ENCODE data around the gene PHF11. TPM values are rescaled to one million over a fixed set of nuclear protein-coding genes. Genes with fewer than 3 reads are reported as not detected.
A peak's percentile ranks its signal among the peaks of the same experiment; 100 is the strongest.

Gene PHF11
- total RNA-seq, 4 donors from 2014 or later, result 12.9 to 31.3 (median 19.6) TPM

- Histone ChIP-seq H3K27ac (peak overlapping the region in 1 of 4 donors; percentile 28), H3K4me1 (no peaks in the 10 kb centered on the region), H3K36me3 (peaks cover 0 to 90% (median 0%) of the 10 kb centered on the region in 3 donors), H3K4me3 (no peak overlapping the region), H3K27me3 (no peaks in the 10 kb centered on the region), H3K9me3 (no peaks in the 10 kb centered on the region)
- no peak for TF ChIP-seq POLR2A (IDR thresholded peaks at IDR 0.05)
- no peak for TF ChIP-seq CTCF (IDR thresholded peaks at IDR 0.05)
- no peak for DNase-seq
- intact Hi-C loops (cut with DNase I), result no loop called here
- WGBS, 2 donors, result 83 to 89% methylated on average over 7 to 10 of the region's 10 CpGs
Measured at GRCh38 chr13:49550942-49551644, 55.3 kb downstream of the PHF11 start.

- peaks cover 0 to 87% (median 0%) of the 10 kb centered on the region in 3 donors for H3K36me3 ChIP-seq
- no peak for DNase-seq
- no peak overlapping the region for H3K4me3 ChIP-seq
- no peak for TF ChIP-seq POLR2A (IDR thresholded peaks at IDR 0.05)
- no peak for TF ChIP-seq CTCF (IDR thresholded peaks at IDR 0.05)
- H3K9me3 ChIP-seq, result no peaks in the 10 kb centered on the region
- no peak overlapping the region for H3K27ac ChIP-seq
- no peaks in the 10 kb centered on the region for H3K27me3 ChIP-seq
- intact Hi-C loops (cut with DNase I), result no loop called here
- 92% methylated on average over 2 of the region's 2 CpGs for WGBS, 2 donors
- no peaks in the 10 kb centered on the region for H3K4me1 ChIP-seq
Measured at GRCh38 chr13:49553888-49554287, 58.1 kb downstream of the PHF11 start.

GRCh38 chr13:49554387-49554786, 58.6 kb downstream of the PHF11 start:
- H3K36me3 ChIP-seq, result peaks cover 0 to 87% (median 0%) of the 10 kb centered on the region in 3 donors
- 79 to 89% methylated on average over 8 to 10 of the region's 11 CpGs for WGBS, 2 donors
- no peaks in the 10 kb centered on the region for H3K27me3 ChIP-seq
- no peak overlapping the region for H3K27ac ChIP-seq
- TF ChIP-seq CTCF (IDR thresholded peaks at IDR 0.05), result no peak
- no peak for TF ChIP-seq POLR2A (IDR thresholded peaks at IDR 0.05)
- intact Hi-C loops (cut with DNase I), result no loop called here
- H3K4me1 ChIP-seq, result no peaks in the 10 kb centered on the region
- DNase-seq, result no peak
- H3K4me3 ChIP-seq, result no peak overlapping the region
- H3K9me3 ChIP-seq, result no peaks in the 10 kb centered on the region

DNA sequence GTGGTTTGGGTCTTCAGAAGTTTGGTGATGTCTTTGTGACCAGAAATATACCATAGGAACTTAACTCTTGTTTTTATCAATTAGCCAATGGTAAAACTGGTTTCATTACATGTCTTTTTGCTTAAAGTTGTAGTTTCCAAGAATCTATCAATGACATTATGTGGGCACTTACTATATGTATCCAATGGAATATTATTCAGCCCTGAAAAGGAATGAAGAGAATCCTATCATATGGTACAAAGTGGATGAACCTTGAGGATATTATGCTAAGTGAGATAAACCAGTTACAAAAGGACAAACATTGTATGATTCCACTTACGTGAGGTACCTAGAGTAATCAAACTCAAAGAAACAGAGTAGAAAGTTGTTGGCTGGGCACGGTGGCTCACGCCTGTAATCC, 63.3 kb downstream of the PHF11 start:
- TF ChIP-seq POLR2A (IDR thresholded peaks at IDR 0.05) (no peak), CTCF (IDR thresholded peaks at IDR 0.05) (no peak)
- H3K27me3 ChIP-seq, result no peaks in the 10 kb centered on the region
- no peak overlapping the region for H3K4me3 ChIP-seq
- 95 to 96% methylated on average over 3 of the region's 3 CpGs for WGBS, 2 donors
- H3K27ac ChIP-seq, result no peak overlapping the region
- H3K4me1 ChIP-seq, result peaks cover 0 to 12% (median 0%) of the 10 kb centered on the region in 3 donors
- peaks cover 0 to 63% (median 0%) of the 10 kb centered on the region in 3 donors for H3K36me3 ChIP-seq
- intact Hi-C loops (cut with DNase I), result no loop called here
- no peaks in the 10 kb centered on the region for H3K9me3 ChIP-seq
- DNase-seq, result no peak

DNA sequence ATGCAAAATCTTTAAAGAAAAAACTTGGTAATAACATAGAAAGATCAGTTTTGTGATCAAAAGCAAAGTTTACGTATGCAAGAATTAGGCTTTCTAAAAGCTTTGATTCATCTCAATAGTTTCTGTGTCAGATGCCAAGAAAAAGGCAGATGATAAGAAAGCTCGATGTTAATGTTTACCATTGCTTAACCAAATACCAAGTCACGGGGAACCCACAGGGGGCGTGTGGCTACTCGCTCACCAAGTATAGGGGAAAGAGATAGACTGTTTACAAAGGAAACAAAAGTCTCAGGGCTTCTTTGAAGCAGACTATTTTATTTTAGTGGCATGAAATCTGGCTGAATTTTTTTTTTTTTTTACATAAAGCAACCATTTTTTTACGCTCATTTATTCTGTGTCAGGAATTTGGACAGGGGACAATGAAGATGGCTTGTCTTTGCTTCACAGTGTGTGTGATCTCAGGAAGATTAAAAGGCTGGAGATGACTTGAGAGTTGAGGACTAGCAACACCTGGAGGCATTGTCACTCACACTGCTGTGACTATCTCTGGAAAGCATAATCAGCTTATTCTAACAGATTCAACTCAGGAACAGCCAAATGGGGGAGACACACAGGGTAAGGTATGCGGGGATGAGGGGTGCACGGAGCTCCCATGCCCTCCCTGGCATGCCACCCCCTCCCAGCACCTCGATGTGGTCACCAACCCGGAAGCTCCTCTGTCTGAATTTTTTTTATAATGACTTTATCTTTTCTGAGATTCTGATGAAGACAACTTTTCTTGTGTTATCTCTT, 64.7 kb downstream of the PHF11 start:
- peaks cover 0 to 12% (median 0%) of the 10 kb centered on the region in 3 donors for H3K4me1 ChIP-seq
- peaks cover 0 to 60% (median 0%) of the 10 kb centered on the region in 3 donors for H3K36me3 ChIP-seq
- no peak overlapping the region for H3K4me3 ChIP-seq
- WGBS, 2 donors, result 37 to 42% methylated on average over 10 of the region's 10 CpGs
- H3K9me3 ChIP-seq, result no peaks in the 10 kb centered on the region
- H3K27ac ChIP-seq, result no peak overlapping the region
- intact Hi-C loops (cut with DNase I), result no loop called here
- no peak for TF ChIP-seq POLR2A (IDR thresholded peaks at IDR 0.05)
- peak in 2 of 6 experiments; percentile 15 to 18 for TF ChIP-seq CTCF (IDR thresholded peaks at IDR 0.05)
- H3K27me3 ChIP-seq, result no peaks in the 10 kb centered on the region
- DNase-seq, result no peak
